HG03196 (cell line): Measurements from ENCODE around the gene KRTAP4-3.
"Not testable (repeated sequence)": the region's sequence is repeated elsewhere in the genome, so short reads cannot be mapped to it uniquely, and the experiment has no call there.

ENCODE experiments used
- ATAC-seq: cut with Tn5 transposase; IDR thresholded peaks from one replicate; pipeline ENCODE4 v1.9.1; 2021; ENCODE audit not compliant: unreplicated experiment

Gene KRTAP4-3

DNA sequence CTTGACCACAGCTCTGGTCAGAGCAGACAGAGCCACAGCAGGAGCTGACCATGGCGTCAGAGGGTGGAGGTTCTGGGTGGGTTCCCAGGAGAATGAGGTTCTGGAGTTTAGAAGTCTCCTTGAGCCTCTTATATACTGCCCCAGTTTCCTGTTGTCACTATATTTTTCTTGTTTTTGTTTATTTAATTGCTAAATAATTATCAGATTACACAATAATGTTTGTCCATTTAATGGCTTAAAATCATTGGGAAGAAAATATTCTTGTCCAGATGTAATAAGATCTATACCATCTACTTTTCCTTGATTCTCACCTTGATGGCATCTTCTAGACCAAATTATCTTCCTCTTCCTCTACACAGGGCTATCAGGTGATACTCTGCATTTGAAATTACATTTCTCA is at the start of gene KRTAP4-3:
KRTAP4-3 (minus strand) TSS at position 101 of the 400 bp plus-strand sequence; CDS start at position 52, 49 bp downstream.
- ATAC-seq: no peak

DNA sequence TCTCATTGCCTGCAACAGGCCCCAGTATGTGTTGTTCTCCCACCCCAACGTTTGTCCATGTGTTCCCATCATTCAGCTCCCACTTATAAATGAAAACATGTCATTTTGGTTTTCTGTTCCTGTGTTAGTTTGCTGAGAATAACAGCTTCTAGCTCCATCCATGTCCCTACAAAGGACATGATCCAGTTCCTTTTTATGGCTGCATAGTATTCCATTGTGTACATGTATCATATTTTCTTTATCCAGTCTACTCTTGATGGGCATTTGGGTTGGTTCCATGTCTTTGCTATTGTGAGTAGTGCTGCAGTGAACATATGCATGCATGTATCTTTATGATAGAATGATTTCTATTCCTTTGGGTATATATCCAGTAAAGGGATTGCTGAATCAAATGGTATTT is 47.7 kb upstream of the KRTAP4-3 start:
- ATAC-seq: no peak

GRCh38 chr17:41212524-41213169 is 44.6 kb upstream of the KRTAP4-3 start:
- no peak for ATAC-seq

GRCh38 chr17:41211845-41212466 is 43.9 kb upstream of the KRTAP4-3 start:
- no peak for ATAC-seq

DNA sequence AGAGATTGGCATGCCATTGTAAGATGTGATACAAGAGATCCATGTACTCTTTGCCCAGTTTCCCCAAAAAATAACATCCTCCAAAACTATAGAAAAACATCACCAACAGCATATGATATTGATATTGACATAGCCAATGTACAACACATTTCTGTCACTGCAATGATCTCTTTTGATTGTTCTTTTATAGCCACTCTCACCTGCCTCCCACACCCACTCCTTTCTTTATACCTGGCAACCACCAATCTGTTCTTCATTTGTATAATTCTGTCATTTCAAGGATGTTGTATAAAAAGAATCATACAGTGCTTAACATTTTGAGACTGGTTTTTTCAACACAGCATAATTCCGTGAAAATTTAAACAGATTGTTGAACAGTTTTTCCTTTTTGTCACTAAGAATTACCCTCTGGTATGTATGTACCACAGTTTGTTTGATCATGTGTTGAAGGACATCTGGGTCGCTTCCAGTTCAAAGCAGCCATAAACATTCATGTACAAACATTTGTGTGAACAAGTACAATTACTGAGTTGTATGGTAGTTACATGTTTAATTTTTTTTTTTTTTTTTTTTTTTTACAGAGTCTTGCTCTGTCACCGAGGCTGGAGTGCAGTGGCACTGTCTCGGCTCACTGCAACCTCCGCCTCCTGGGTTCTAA is 31.5 kb upstream of the KRTAP4-3 start:
- no peak for ATAC-seq

GRCh38 chr17:41196068-41196467 is 28.0 kb upstream of the KRTAP4-3 start:
- no peak for ATAC-seq

- ATAC-seq: no peak
Measured at GRCh38 chr17:41190328-41190727, 22.3 kb upstream of the KRTAP4-3 start.

DNA sequence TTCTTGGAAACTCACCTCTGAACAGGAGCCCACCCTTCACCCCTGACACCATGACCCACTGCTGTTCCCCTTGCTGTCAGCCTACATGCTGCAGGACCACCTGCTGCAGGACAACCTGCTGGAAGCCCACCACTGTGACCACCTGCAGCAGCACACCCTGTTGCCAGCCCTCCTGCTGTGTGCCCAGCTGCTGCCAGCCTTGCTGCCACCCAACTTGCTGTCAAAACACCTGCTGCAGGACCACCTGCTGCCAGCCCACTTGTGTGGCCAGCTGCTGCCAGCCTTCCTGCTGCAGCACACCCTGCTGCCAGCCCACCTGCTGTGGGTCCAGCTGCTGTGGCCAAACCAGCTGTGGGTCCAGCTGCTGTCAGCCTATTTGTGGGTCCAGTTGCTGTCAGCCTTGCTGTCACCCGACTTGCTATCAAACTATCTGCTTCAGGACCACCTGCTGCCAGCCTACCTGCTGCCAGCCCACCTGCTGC is 21.9 kb upstream of the KRTAP4-3 start, which contains the start of gene KRTAP9-1:
KRTAP9-1 (plus strand) TSS at position 51 of the 482 bp plus-strand sequence; CDS start at position 51, 0 bp downstream.
- not testable (repeated sequence) for ATAC-seq

DNA sequence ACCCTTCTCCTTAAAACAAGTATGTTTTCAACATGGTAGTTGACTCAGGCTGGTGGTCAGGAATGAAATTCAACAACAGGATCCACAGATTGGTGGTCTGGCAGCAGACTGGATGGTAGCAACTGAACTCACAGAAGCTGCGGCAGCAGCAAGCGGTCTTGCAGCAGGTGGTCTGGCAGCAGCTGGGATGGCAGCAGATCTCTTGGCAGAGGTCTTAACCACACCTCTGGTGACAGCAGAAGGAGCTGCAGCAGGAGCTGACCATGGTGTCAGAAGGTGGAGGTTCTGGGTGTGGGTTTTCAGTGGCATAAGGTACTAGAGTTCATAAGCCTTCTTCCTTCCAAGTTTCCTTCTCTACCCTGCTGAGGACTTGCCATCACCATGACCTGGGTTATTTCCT is 18.9 kb upstream of the KRTAP4-3 start:
- ATAC-seq: no peak

DNA sequence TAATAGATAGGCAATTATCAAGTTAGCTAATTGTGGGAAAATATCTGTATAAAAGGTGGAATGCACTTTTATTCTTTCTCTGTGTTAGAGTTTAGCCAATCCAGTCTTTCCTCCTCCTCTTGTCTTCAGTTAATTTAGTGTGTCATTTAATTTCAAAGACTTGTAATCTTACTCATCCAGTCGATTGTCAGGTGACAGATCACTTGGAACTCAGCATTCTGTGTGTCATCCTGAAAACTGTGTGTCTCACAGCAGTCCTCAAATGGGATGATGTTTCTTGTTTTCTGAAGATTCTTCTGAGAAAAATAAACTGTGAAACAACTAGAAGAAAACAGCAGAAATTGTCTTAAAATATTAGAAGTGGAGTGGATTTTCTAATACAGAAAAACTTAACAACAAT is 17.0 kb upstream of the KRTAP4-3 start:
- ATAC-seq: no peak

GRCh38 chr17:41184480-41184961 is 16.5 kb upstream of the KRTAP4-3 start, which contains the start of gene KRTAP4-1:
KRTAP4-1 (minus strand) TSS chr17:41184911; CDS start chr17:41184854, 57 bp downstream.
- ATAC-seq: no peak

DNA sequence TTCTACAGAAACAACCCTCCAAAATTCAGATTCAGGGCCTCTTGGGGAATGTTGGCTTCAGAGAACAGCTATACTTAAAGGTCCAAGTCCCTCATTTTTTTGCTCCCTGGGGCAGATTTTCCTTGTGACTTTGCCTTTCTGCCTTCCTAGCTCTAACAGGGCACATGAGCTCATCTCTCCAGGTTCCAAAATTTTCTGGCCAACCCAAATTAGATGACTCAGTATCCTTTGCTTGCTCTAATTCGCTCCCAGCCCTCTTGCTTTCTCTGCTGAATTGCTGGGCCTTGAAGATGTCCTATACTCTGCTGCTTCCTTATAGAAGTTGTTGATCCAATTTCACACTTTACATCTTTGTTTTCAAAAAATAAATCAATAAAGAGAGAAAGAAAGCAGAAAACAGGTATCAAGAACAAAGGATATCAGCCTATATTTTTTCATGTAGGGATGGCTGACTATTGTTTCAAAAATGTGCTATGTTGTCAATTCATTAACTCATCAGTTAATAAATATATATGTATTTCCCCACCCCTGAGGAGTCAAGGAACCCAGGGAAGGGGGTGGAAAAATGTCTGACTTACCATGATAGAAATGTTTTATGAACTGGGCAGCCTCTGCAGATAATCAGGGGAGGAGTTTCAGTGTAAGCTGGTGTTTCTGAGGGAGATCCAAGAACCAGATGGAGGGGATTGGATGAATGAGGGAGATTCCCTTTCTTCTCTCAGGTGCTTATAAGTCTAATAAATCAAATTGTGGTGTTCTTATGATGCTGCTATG is 11.0 kb upstream of the KRTAP4-3 start:
- ATAC-seq: no peak

- ATAC-seq: no peak
Measured at GRCh38 chr17:41178341-41178740, 10.3 kb upstream of the KRTAP4-3 start.

GRCh38 chr17:41177727-41178271 is 9.8 kb upstream of the KRTAP4-3 start, which contains the start of gene KRTAP4-2:
KRTAP4-2 (minus strand) TSS chr17:41178221; CDS start chr17:41178164, 57 bp downstream.
- no peak for ATAC-seq

DNA sequence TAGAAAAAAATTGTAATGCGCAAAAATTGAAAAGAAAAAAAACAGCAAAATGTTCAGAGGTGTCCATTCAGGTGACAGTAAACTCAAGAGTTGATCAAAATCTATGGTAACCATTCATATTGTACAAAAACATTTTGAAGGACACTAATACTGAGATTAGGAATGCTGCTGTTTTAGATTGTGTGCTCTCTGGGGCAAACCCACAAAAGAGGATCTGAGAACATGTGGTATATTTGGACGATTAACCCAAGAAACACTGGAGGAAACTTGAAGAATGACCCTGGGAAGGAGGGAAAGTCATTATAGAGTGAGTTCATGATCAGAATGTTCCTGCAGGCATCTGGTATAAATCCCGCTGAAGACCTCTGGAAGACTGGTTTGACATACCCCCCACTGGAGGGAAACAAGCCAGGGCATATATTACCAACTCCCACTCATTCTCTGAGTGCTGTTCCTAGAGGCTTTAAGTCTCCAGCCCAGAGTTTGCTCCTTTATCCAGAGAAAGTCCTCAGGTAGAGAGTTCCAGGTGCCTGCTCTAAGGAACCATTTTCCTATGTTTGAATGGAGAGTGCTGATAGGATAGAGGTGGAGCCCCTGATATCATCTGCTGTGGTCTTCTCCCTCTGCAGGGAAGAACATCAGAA is 8.8 kb upstream of the KRTAP4-3 start:
- no peak for ATAC-seq

GRCh38 chr17:41171886-41172285 is 3.9 kb upstream of the KRTAP4-3 start:
- no peak for ATAC-seq

GRCh38 chr17:41167561-41167960 is 460 bp downstream of the KRTAP4-3 start:
- ATAC-seq: no peak

DNA sequence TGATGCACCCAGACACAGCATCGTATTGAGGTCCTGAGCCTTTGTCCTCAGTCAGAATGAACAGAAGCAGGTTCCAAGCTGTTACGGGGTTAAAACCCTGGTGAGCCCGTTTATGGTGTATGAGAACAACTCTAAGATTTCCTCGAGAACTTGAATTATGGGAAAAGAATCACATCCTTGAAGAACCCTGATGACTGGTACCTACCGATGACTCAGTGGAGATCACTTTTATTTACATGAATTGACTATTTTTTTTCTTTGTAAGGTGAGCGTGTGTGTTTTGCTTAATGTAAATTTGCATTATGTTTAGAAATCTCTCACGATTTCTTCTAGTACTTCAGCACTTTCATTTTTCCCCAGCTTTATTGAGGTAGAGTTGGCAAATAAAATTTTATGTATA is 4.2 kb downstream of the KRTAP4-3 start:
- ATAC-seq: no peak

GRCh38 chr17:41160648-41161047 is 7.4 kb downstream of the KRTAP4-3 start, which contains the start of gene KRTAP4-4:
KRTAP4-4 (minus strand) TSS chr17:41160748; CDS start chr17:41160691, 57 bp downstream.
- no peak for ATAC-seq

- ATAC-seq: not testable (repeated sequence)
Measured at GRCh38 chr17:41160190-41160589, 7.8 kb downstream of the KRTAP4-3 start.
